Liver (tissue), 9 donors: ENCODE data around the gene TXNRD2. TPM values are rescaled to one million over a fixed set of nuclear protein-coding genes. Genes with fewer than 3 reads are reported as not detected.

Experiments used
- DNase-seq: peaks from one replicate; pipeline ENCODE4 v3.0.0-alpha.2; 2017; ENCODE audit warnings: low spot score
- H3K27ac ChIP-seq, 2 donors: one replicate each; pipeline ENCODE4 v1.7.0; 2013; ENCODE audit warnings: inconsistent platforms in 2 of 2, low read length in 2 of 2, control low read depth in 1 of 2, low read depth in 1 of 2, mild to moderate bottlenecking in 1 of 2
- H3K27me3 ChIP-seq, 4 donors: one replicate each; pipeline versions ENCODE4 v1.6.1 to v1.7.0; 2013; ENCODE audit warnings: low read length in 3 of 4, inconsistent platforms in 1 of 4, mild to moderate bottlenecking in 1 of 4, moderate library complexity in 1 of 4; ENCODE audit not compliant: control insufficient read depth in 4 of 4, insufficient read depth in 4 of 4
- H3K36me3 ChIP-seq, 4 donors: one replicate each; pipeline versions ENCODE4 v1.6.1 to v1.7.0; 2013; ENCODE audit warnings: low read length in 3 of 4, mild to moderate bottlenecking in 3 of 4, low read depth in 1 of 4, moderate library complexity in 1 of 4; ENCODE audit not compliant: control insufficient read depth in 4 of 4, insufficient read depth in 3 of 4
- H3K4me1 ChIP-seq, 4 donors: one replicate each; pipeline versions ENCODE4 v1.6.1 to v1.7.0; 2013; ENCODE audit warnings: low read length in 3 of 4, mild to moderate bottlenecking in 3 of 4, moderate library complexity in 1 of 4; ENCODE audit not compliant: control insufficient read depth in 4 of 4, insufficient read depth in 4 of 4
- H3K4me3 ChIP-seq, 3 donors: one replicate each; pipeline versions ENCODE4 v1.6.1 to v1.7.0; 2013; ENCODE audit warnings: low read length in 3 of 3, control low read depth in 1 of 3, low read depth in 1 of 3, mild to moderate bottlenecking in 1 of 3
- H3K9ac ChIP-seq, 2 donors: one replicate each; pipeline ENCODE4 v1.7.0; 2013; ENCODE audit warnings: low read length in 2 of 2, mild to moderate bottlenecking in 2 of 2, moderate library complexity in 2 of 2, control low read depth in 1 of 2, low read depth in 1 of 2
- H3K9me3 ChIP-seq, 4 donors: one replicate each; pipeline versions ENCODE4 v1.6.1 to v1.7.0; 2013; ENCODE audit warnings: low read length in 3 of 4; ENCODE audit not compliant: control insufficient read depth in 4 of 4
- EGR1 ChIP-seq, 2 donors: IDR thresholded peaks; 2 replicates each; pipeline ENCODE4 v1.6.1; 2016 to 2018; ENCODE audit warnings: antibody characterized with exemption in 2 of 2, low read depth in 2 of 2
- FOXA1 ChIP-seq: IDR thresholded peaks from 2 replicates; pipeline ENCODE4 v1.6.1; 2016; ENCODE audit warnings: antibody characterized with exemption
- FOXA2 ChIP-seq: IDR thresholded peaks from 2 replicates; pipeline ENCODE4 v1.6.1; 2016; ENCODE audit warnings: antibody characterized with exemption
- GABPA ChIP-seq, 2 donors: IDR thresholded peaks in 1 of 2; conservative IDR thresholded peaks in 1 of 2; 2 replicates each; pipeline ENCODE4 v1.6.1; 2016; ENCODE audit warnings: antibody characterized with exemption in 2 of 2, mild to moderate bottlenecking in 1 of 2, moderate library complexity in 1 of 2
- HNF4A ChIP-seq, 2 donors: conservative IDR thresholded peaks; 2 replicates each; pipeline ENCODE4 v1.6.1; 2016; ENCODE audit warnings: antibody characterized with exemption in 2 of 2, mild to moderate bottlenecking in 2 of 2
- HNF4G ChIP-seq: IDR thresholded peaks from 2 replicates; pipeline ENCODE4 v1.6.1; 2016; ENCODE audit warnings: antibody characterized with exemption
- JUND ChIP-seq, 2 donors: IDR thresholded peaks; 2 replicates each; pipeline ENCODE4 v1.6.1; 2016; ENCODE audit warnings: antibody characterized with exemption in 2 of 2
- NR2F2 ChIP-seq: IDR thresholded peaks from 2 replicates; pipeline ENCODE4 v1.6.1; 2016; ENCODE audit warnings: antibody characterized with exemption
- RAD21 ChIP-seq, 2 donors: IDR thresholded peaks; 2 replicates each; pipeline ENCODE4 v1.6.1; 2016; ENCODE audit warnings: antibody characterized with exemption in 2 of 2, mild to moderate bottlenecking in 2 of 2
- RXRA ChIP-seq, 2 donors: IDR thresholded peaks; 2 replicates each; pipeline ENCODE4 v1.6.1; 2017 to 2018; ENCODE audit warnings: antibody characterized with exemption in 2 of 2, mild to moderate bottlenecking in 1 of 2
- SP1 ChIP-seq: IDR thresholded peaks from 2 replicates; pipeline ENCODE4 v1.6.1; 2018; ENCODE audit warnings: antibody characterized with exemption, mild to moderate bottlenecking
- TAF1 ChIP-seq: conservative IDR thresholded peaks from 2 replicates; pipeline ENCODE4 v1.6.1; 2016; ENCODE audit warnings: antibody characterized with exemption, mild to moderate bottlenecking
- YY1 ChIP-seq: IDR thresholded peaks from 2 replicates; pipeline ENCODE4 v1.6.1; 2016; ENCODE audit warnings: antibody characterized with exemption, mild to moderate bottlenecking
- WGBS: extraction: QIAGEN DNeasy Blood & Tissue Kit; methylation state at CpG from one replicate; pipeline ENCODE4 v1.1.7; 2013; 5-methylcytosine and 5-hydroxymethylcytosine counted together
- polyA plus RNA-seq, 2 donors: library from polyadenylated mRNA; stranded (reverse) in 1 of 2; unstranded in 1 of 2; fragments of 200-250 nt in 1 of 2; fragments of >200 nt in 1 of 2; fragmentation: Nextera tagmentation in 1 of 2; extraction: Ambion mirVana in 1 of 2; gene quantifications; one replicate each; pipeline versions ENCODE4 v1.2.1 to v1.2.3, GENCODE V29; 2013 to 2015
- total RNA-seq, 2 donors: library from RNA; depleted of rRNA; stranded (reverse); fragments of >200 nt; gene quantifications; one replicate each; pipeline ENCODE4 v1.2.3, GENCODE V29; 2014
- TF ChIP-seq, protein P1 (sequence below): IDR thresholded peaks from 2 replicates; pipeline ENCODE4 v1.6.1; 2016; ENCODE audit warnings: antibody characterized with exemption, mild to moderate bottlenecking
- TF ChIP-seq, protein P2 (sequence below): IDR thresholded peaks from 2 replicates; pipeline ENCODE4 v1.6.1; 2016; ENCODE audit warnings: antibody characterized with exemption
- TF ChIP-seq, protein P3 (sequence below): IDR thresholded peaks from 2 replicates; pipeline ENCODE4 v1.6.1; 2016; ENCODE audit warnings: antibody characterized with exemption
- TF ChIP-seq, protein P4 (sequence below): IDR thresholded peaks from 2 replicates; pipeline ENCODE4 v1.6.1; 2016; ENCODE audit warnings: antibody characterized with exemption
- TF ChIP-seq, protein P5 (sequence below): fragments of 150-350 bp; IDR thresholded peaks from 2 replicates; pipeline ENCODE4 v1.5.1; 2017; ENCODE audit warnings: improper control_type of control experiment, low read depth, low read length; ENCODE audit not compliant: missing input control
- donor health status: healthy.
- donor health status: healthy.
- donor health status: healthy.
- donor health status: healthy.
- donor health status: healthy.

Gene TXNRD2
- total and polyA plus RNA-seq, 4 donors: 22.2 to 41.3 (median 33.6) TPM

DNA sequence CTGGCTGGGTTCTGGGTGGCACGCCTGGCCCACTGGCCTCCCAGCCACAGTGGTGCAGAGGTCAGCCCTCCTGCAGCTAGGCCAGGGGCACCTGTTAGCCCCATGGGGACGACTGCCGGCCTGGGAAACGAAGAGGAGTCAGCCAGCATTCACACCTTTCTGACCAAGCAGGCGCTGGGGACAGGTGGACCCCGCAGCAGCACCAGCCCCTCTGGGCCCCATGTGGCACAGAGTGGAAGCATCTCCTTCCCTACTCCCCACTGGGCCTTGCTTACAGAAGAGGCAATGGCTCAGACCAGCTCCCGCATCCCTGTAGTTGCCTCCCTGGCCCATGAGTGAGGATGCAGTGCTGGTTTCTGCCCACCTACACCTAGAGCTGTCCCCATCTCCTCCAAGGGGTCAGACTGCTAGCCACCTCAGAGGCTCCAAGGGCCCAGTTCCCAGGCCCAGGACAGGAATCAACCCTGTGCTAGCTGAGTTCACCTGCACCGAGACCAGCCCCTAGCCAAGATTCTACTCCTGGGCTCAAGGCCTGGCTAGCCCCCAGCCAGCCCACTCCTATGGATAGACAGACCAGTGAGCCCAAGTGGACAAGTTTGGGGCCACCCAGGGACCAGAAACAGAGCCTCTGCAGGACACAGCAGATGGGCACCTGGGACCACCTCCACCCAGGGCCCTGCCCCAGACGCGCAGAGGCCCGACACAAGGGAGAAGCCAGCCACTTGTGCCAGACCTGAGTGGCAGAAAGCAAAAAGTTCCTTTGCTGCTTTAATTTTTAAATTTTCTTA lies 27.7 kb upstream of the TXNRD2 start:
- WGBS: 73% methylated on average over 11 of the region's 11 CpGs
- no peaks in the 10 kb centered on the region for H3K9me3 ChIP-seq
- peak overlapping the region in 1 of 2 donors; percentile 35 for H3K9ac ChIP-seq
- peaks cover 3 to 26% (median 6%) of the 10 kb centered on the region in 4 donors for H3K36me3 ChIP-seq
- DNase-seq: no peak
- H3K4me3 ChIP-seq: no peak overlapping the region
- TF ChIP-seq RXRA (IDR thresholded peaks at IDR 0.05): peak in 1 of 2 donors; percentile 7
- no peak for TF ChIP-seq HNF4G
- no peaks in the 10 kb centered on the region for H3K27me3 ChIP-seq
- H3K4me1 ChIP-seq: peaks cover 23 to 64% (median 41%) of the 10 kb centered on the region in 4 donors
- peak overlapping the region; percentile 85 to 91 for H3K27ac ChIP-seq

DNA sequence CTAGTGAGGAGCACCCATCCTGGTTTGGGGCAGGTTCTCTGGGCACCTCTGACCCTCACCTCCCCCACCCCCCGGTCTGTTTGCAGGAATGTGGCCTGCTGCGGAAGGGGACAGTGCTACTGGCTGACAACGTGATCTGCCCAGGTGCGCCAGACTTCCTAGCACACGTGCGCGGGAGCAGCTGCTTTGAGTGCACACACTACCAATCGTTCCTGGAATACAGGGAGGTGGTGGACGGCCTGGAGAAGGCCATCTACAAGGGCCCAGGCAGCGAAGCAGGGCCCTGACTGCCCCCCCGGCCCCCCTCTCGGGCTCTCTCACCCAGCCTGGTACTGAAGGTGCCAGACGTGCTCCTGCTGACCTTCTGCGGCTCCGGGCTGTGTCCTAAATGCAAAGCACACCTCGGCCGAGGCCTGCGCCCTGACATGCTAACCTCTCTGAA lies 26.9 kb upstream of the TXNRD2 start:
- Histone ChIP-seq H3K9ac (peak overlapping the region in 1 of 2 donors; percentile 35), H3K4me3 (no peak overlapping the region), H3K27me3 (no peaks in the 10 kb centered on the region), H3K9me3 (no peaks in the 10 kb centered on the region), H3K4me1 (peaks cover 23 to 72% (median 48%) of the 10 kb centered on the region in 4 donors), H3K36me3 (peaks cover 3 to 30% (median 9%) of the 10 kb centered on the region in 4 donors), H3K27ac (peak overlapping the region; percentile 64 to 77)
- WGBS: 47% methylated on average over 18 of the region's 18 CpGs
- no peak for DNase-seq
- TF ChIP-seq JUND (IDR thresholded peaks at IDR 0.05) (no peak), HNF4G (no peak), FOXA1 (no peak), RXRA (IDR thresholded peaks at IDR 0.05) (peak; percentile 6 to 69), NR2F2 (no peak), RAD21 (IDR thresholded peaks at IDR 0.05) (peak in 1 of 2 donors; percentile 9), FOXA2 (no peak), TAF1 (no peak), GABPA (IDR thresholded peaks at IDR 0.05 in 1 of 2, conservative IDR thresholded peaks at IDR 0.05 in 1 of 2) (no peak), SP1 (peak; percentile 36), HNF4A (conservative IDR thresholded peaks at IDR 0.05) (peak in 1 of 2 donors; percentile 60), YY1 (peak; percentile 37), EGR1 (IDR thresholded peaks at IDR 0.05; ENCODE audit: low read depth in 2 of 2) (no peak)
- TF ChIP-seq, protein P1, sequence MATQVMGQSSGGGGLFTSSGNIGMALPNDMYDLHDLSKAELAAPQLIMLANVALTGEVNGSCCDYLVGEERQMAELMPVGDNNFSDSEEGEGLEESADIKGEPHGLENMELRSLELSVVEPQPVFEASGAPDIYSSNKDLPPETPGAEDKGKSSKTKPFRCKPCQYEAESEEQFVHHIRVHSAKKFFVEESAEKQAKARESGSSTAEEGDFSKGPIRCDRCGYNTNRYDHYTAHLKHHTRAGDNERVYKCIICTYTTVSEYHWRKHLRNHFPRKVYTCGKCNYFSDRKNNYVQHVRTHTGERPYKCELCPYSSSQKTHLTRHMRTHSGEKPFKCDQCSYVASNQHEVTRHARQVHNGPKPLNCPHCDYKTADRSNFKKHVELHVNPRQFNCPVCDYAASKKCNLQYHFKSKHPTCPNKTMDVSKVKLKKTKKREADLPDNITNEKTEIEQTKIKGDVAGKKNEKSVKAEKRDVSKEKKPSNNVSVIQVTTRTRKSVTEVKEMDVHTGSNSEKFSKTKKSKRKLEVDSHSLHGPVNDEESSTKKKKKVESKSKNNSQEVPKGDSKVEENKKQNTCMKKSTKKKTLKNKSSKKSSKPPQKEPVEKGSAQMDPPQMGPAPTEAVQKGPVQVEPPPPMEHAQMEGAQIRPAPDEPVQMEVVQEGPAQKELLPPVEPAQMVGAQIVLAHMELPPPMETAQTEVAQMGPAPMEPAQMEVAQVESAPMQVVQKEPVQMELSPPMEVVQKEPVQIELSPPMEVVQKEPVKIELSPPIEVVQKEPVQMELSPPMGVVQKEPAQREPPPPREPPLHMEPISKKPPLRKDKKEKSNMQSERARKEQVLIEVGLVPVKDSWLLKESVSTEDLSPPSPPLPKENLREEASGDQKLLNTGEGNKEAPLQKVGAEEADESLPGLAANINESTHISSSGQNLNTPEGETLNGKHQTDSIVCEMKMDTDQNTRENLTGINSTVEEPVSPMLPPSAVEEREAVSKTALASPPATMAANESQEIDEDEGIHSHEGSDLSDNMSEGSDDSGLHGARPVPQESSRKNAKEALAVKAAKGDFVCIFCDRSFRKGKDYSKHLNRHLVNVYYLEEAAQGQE: no peak
- TF ChIP-seq, protein P2, sequence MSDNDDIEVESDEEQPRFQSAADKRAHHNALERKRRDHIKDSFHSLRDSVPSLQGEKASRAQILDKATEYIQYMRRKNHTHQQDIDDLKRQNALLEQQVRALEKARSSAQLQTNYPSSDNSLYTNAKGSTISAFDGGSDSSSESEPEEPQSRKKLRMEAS: peak; percentile 54
- TF ChIP-seq, protein P3, sequence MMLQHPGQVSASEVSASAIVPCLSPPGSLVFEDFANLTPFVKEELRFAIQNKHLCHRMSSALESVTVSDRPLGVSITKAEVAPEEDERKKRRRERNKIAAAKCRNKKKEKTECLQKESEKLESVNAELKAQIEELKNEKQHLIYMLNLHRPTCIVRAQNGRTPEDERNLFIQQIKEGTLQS: no peak
- TF ChIP-seq, protein P4, sequence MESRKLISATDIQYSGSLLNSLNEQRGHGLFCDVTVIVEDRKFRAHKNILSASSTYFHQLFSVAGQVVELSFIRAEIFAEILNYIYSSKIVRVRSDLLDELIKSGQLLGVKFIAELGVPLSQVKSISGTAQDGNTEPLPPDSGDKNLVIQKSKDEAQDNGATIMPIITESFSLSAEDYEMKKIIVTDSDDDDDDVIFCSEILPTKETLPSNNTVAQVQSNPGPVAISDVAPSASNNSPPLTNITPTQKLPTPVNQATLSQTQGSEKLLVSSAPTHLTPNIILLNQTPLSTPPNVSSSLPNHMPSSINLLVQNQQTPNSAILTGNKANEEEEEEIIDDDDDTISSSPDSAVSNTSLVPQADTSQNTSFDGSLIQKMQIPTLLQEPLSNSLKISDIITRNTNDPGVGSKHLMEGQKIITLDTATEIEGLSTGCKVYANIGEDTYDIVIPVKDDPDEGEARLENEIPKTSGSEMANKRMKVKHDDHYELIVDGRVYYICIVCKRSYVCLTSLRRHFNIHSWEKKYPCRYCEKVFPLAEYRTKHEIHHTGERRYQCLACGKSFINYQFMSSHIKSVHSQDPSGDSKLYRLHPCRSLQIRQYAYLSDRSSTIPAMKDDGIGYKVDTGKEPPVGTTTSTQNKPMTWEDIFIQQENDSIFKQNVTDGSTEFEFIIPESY: no peak
- TF ChIP-seq, protein P5, sequence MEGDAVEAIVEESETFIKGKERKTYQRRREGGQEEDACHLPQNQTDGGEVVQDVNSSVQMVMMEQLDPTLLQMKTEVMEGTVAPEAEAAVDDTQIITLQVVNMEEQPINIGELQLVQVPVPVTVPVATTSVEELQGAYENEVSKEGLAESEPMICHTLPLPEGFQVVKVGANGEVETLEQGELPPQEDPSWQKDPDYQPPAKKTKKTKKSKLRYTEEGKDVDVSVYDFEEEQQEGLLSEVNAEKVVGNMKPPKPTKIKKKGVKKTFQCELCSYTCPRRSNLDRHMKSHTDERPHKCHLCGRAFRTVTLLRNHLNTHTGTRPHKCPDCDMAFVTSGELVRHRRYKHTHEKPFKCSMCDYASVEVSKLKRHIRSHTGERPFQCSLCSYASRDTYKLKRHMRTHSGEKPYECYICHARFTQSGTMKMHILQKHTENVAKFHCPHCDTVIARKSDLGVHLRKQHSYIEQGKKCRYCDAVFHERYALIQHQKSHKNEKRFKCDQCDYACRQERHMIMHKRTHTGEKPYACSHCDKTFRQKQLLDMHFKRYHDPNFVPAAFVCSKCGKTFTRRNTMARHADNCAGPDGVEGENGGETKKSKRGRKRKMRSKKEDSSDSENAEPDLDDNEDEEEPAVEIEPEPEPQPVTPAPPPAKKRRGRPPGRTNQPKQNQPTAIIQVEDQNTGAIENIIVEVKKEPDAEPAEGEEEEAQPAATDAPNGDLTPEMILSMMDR: no peak
